ENCODE measurements around the gene SKIDA1. TPM values are rescaled to one million over a fixed set of nuclear protein-coding genes. Genes with fewer than 3 reads are reported as not detected.

Gene SKIDA1
- total and polyA plus RNA-seq, 4 donors: 0.63 to 2.6 (median 1.6) TPM

- no peaks in the 10 kb centered on the region for H3K27me3 ChIP-seq (ENCODE audit: control insufficient read depth in 4 of 4, insufficient read depth in 4 of 4, low read length in 3 of 4)
- no peak overlapping the region for H3K9ac ChIP-seq (ENCODE audit: low read depth in 1 of 2, low read length in 2 of 2)
- H3K4me1 ChIP-seq (ENCODE audit: control insufficient read depth in 4 of 4, insufficient read depth in 4 of 4, low read length in 3 of 4): no peaks in the 10 kb centered on the region
- H3K36me3 ChIP-seq (ENCODE audit: control insufficient read depth in 4 of 4, insufficient read depth in 3 of 4, low read depth in 1 of 4, low read length in 3 of 4): no peaks in the 10 kb centered on the region
- no peak for TF ChIP-seq RAD21 (IDR thresholded peaks at IDR 0.05)
- no peak for TF ChIP-seq NR2F2 (IDR thresholded peaks at IDR 0.05)
- TF ChIP-seq, protein P1, sequence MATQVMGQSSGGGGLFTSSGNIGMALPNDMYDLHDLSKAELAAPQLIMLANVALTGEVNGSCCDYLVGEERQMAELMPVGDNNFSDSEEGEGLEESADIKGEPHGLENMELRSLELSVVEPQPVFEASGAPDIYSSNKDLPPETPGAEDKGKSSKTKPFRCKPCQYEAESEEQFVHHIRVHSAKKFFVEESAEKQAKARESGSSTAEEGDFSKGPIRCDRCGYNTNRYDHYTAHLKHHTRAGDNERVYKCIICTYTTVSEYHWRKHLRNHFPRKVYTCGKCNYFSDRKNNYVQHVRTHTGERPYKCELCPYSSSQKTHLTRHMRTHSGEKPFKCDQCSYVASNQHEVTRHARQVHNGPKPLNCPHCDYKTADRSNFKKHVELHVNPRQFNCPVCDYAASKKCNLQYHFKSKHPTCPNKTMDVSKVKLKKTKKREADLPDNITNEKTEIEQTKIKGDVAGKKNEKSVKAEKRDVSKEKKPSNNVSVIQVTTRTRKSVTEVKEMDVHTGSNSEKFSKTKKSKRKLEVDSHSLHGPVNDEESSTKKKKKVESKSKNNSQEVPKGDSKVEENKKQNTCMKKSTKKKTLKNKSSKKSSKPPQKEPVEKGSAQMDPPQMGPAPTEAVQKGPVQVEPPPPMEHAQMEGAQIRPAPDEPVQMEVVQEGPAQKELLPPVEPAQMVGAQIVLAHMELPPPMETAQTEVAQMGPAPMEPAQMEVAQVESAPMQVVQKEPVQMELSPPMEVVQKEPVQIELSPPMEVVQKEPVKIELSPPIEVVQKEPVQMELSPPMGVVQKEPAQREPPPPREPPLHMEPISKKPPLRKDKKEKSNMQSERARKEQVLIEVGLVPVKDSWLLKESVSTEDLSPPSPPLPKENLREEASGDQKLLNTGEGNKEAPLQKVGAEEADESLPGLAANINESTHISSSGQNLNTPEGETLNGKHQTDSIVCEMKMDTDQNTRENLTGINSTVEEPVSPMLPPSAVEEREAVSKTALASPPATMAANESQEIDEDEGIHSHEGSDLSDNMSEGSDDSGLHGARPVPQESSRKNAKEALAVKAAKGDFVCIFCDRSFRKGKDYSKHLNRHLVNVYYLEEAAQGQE (IDR thresholded peaks at IDR 0.05): no peak
- TF ChIP-seq, protein P2, sequence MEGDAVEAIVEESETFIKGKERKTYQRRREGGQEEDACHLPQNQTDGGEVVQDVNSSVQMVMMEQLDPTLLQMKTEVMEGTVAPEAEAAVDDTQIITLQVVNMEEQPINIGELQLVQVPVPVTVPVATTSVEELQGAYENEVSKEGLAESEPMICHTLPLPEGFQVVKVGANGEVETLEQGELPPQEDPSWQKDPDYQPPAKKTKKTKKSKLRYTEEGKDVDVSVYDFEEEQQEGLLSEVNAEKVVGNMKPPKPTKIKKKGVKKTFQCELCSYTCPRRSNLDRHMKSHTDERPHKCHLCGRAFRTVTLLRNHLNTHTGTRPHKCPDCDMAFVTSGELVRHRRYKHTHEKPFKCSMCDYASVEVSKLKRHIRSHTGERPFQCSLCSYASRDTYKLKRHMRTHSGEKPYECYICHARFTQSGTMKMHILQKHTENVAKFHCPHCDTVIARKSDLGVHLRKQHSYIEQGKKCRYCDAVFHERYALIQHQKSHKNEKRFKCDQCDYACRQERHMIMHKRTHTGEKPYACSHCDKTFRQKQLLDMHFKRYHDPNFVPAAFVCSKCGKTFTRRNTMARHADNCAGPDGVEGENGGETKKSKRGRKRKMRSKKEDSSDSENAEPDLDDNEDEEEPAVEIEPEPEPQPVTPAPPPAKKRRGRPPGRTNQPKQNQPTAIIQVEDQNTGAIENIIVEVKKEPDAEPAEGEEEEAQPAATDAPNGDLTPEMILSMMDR (IDR thresholded peaks at IDR 0.05; ENCODE audit: low read depth, low read length, missing input control): no peak
- no peak for TF ChIP-seq HNF4G (IDR thresholded peaks at IDR 0.05)
- TF ChIP-seq TAF1 (conservative IDR thresholded peaks at IDR 0.05): no peak
- TF ChIP-seq MAX (IDR thresholded peaks at IDR 0.05): no peak
- TF ChIP-seq FOXA1 (IDR thresholded peaks at IDR 0.05): no peak
- DNase-seq (ENCODE audit: low spot score): no peak
- H3K9me3 ChIP-seq (ENCODE audit: control insufficient read depth in 4 of 4, low read length in 3 of 4): no peaks in the 10 kb centered on the region
- 87% methylated on average over 10 of the region's 10 CpGs for WGBS
- no peak overlapping the region for H3K4me3 ChIP-seq (ENCODE audit: low read depth in 1 of 3, low read length in 3 of 3)
- H3K27ac ChIP-seq (ENCODE audit: low read depth in 1 of 2, low read length in 2 of 2): no peak overlapping the region
Observed at GRCh38 chr10:21473541-21473940, 51.9 kb downstream of the SKIDA1 start.

DNA sequence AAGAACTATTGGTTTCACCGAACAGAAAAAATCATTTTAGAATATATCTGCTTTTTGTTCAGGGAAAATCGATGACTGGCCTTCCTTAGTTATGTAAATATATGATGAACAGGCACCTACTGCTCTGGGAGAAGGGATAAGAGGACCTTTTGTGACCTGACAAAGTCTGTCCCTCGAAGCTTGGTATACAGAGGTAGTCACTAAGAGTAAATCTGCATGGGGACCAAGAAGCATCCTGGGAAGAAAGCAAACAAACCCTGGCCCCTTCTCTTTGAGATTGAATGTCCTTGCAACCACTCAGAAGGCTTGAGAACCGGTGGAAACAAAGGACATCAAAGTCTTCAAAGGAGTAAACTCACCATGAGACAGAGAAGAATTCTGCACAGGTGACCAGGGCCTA is 52.3 kb downstream of the SKIDA1 start:
- 39% methylated on average over 4 of the region's 4 CpGs for WGBS
- Histone ChIP-seq H3K4me1 (ENCODE audit: control insufficient read depth in 4 of 4, insufficient read depth in 4 of 4, low read length in 3 of 4) (no peaks in the 10 kb centered on the region), H3K4me3 (ENCODE audit: low read depth in 1 of 3, low read length in 3 of 3) (no peak overlapping the region), H3K9ac (ENCODE audit: low read depth in 1 of 2, low read length in 2 of 2) (no peak overlapping the region), H3K9me3 (ENCODE audit: control insufficient read depth in 4 of 4, low read length in 3 of 4) (no peaks in the 10 kb centered on the region), H3K36me3 (ENCODE audit: control insufficient read depth in 4 of 4, insufficient read depth in 3 of 4, low read depth in 1 of 4, low read length in 3 of 4) (no peaks in the 10 kb centered on the region), H3K27ac (ENCODE audit: low read depth in 1 of 2, low read length in 2 of 2) (no peak overlapping the region), H3K27me3 (ENCODE audit: control insufficient read depth in 4 of 4, insufficient read depth in 4 of 4, low read length in 3 of 4) (no peaks in the 10 kb centered on the region)
- DNase-seq (ENCODE audit: low spot score): no peak
- TF ChIP-seq RAD21 (IDR thresholded peaks at IDR 0.05) (no peak), TAF1 (conservative IDR thresholded peaks at IDR 0.05) (no peak), EGR1 (IDR thresholded peaks at IDR 0.05; ENCODE audit: low read depth in 2 of 2) (no peak), FOXA1 (IDR thresholded peaks at IDR 0.05) (no peak), NR2F2 (IDR thresholded peaks at IDR 0.05) (no peak), MAX (IDR thresholded peaks at IDR 0.05) (no peak), JUND (IDR thresholded peaks at IDR 0.05) (no peak), GABPA (IDR thresholded peaks at IDR 0.05 in 1 of 2, conservative IDR thresholded peaks at IDR 0.05 in 1 of 2) (no peak), ATF3 (IDR thresholded peaks at IDR 0.05) (no peak), HNF4G (IDR thresholded peaks at IDR 0.05) (no peak)
- TF ChIP-seq, protein P3, sequence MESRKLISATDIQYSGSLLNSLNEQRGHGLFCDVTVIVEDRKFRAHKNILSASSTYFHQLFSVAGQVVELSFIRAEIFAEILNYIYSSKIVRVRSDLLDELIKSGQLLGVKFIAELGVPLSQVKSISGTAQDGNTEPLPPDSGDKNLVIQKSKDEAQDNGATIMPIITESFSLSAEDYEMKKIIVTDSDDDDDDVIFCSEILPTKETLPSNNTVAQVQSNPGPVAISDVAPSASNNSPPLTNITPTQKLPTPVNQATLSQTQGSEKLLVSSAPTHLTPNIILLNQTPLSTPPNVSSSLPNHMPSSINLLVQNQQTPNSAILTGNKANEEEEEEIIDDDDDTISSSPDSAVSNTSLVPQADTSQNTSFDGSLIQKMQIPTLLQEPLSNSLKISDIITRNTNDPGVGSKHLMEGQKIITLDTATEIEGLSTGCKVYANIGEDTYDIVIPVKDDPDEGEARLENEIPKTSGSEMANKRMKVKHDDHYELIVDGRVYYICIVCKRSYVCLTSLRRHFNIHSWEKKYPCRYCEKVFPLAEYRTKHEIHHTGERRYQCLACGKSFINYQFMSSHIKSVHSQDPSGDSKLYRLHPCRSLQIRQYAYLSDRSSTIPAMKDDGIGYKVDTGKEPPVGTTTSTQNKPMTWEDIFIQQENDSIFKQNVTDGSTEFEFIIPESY (IDR thresholded peaks at IDR 0.05): no peak
- TF ChIP-seq, protein P2 (IDR thresholded peaks at IDR 0.05; ENCODE audit: low read depth, low read length, missing input control): no peak

Measured in liver (tissue), 9 donors.